Osteocyte (in vitro differentiated cells): ENCODE measurements around the gene CPZ. TPM values are rescaled to one million over a fixed set of nuclear protein-coding genes. Genes with fewer than 3 reads are reported as not detected.

Experiments used
- DNase-seq: peaks from one replicate; pipeline ENCODE4 v3.0.0; 2021; ENCODE audit warnings: mixed read lengths; ENCODE audit not compliant: unreplicated experiment; ENCODE audit errors: extremely low spot score
- H3K27ac Mint-ChIP-seq: one replicate; pipeline ENCODE4 v1.8.0; 2021; ENCODE audit warnings: mild to moderate bottlenecking, mixed read lengths; ENCODE audit not compliant: unreplicated experiment
- H3K27me3 Mint-ChIP-seq: one replicate; pipeline ENCODE4 v1.8.0; 2021; ENCODE audit warnings: mixed read lengths; ENCODE audit not compliant: unreplicated experiment
- H3K36me3 Mint-ChIP-seq: one replicate; pipeline ENCODE4 v1.8.0; 2021; ENCODE audit warnings: mixed read lengths; ENCODE audit not compliant: unreplicated experiment
- H3K4me1 Mint-ChIP-seq: one replicate; pipeline ENCODE4 v1.8.0; 2021; ENCODE audit warnings: mixed read lengths; ENCODE audit not compliant: unreplicated experiment
- H3K4me3 Mint-ChIP-seq: one replicate; pipeline ENCODE4 v1.8.0; 2021; ENCODE audit warnings: mild to moderate bottlenecking, moderate library complexity, mixed read lengths; ENCODE audit not compliant: unreplicated experiment
- H3K9me3 Mint-ChIP-seq: one replicate; pipeline ENCODE4 v1.8.0; 2021; ENCODE audit warnings: mixed read lengths; ENCODE audit not compliant: unreplicated experiment
- CTCF ChIP-seq: fragments of 200-600 bp; sonication (generic); IDR thresholded peaks from 2 replicates; pipeline ENCODE4 v1.5.0; 2021; ENCODE audit warnings: antibody characterized with exemption, mild to moderate bottlenecking, moderate library complexity
- total RNA-seq: library from RNA; stranded (reverse); gene quantifications from 2 replicates; pipeline ENCODE4 v1.2.1, GENCODE V29; 2021

Gene CPZ
- total RNA-seq, 1 donor from 2014 or later, result 10.7 TPM

- no peak for TF ChIP-seq CTCF
- Mint-ChIP-seq H3K9me3 (no peaks in the 10 kb centered on the region), H3K4me3 (no peak overlapping the region), H3K27ac (no peak overlapping the region), H3K27me3 (peaks cover 5% of the 10 kb centered on the region), H3K4me1 (peaks cover 2% of the 10 kb centered on the region), H3K36me3 (no peaks in the 10 kb centered on the region)
- no peak for DNase-seq
Observed at GRCh38 chr4:8553216-8553615, 39.3 kb upstream of the CPZ start.

DNA sequence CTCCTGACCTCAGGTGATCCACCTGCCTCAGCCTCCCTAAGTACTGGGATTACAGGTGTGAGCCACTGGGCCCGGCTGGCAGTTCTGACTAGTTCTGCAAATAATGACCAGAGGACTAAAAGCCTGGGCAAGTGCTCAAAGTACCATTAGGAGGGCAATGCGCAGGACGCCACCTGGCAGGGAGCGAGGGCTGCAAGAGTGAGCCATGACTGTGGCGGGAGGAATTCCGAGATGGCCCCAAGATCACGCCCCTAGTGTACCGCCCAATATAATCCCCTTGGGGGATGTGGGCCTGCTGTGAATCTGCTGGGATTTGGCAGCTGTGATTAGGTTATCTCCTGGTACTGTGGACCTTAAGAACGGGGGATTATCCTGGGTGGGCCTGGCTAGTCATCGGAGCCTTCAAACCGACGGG lies 38.6 kb upstream of the CPZ start:
- no peak for DNase-seq
- H3K27ac Mint-ChIP-seq, result no peak overlapping the region

GRCh38 chr4:8554555-8555100 lies 37.9 kb upstream of the CPZ start:
- TF ChIP-seq CTCF, result no peak
- Mint-ChIP-seq H3K27ac (no peak overlapping the region), H3K9me3 (no peaks in the 10 kb centered on the region), H3K27me3 (peaks cover 5% of the 10 kb centered on the region), H3K4me3 (no peak overlapping the region), H3K36me3 (no peaks in the 10 kb centered on the region), H3K4me1 (no peaks in the 10 kb centered on the region)
- DNase-seq, result no peak

More for the DNA sequence above, 38.6 kb upstream of the CPZ start:
- H3K27me3 Mint-ChIP-seq, result peaks cover 5% of the 10 kb centered on the region
- H3K4me3 Mint-ChIP-seq, result no peak overlapping the region
- H3K9me3 Mint-ChIP-seq, result no peaks in the 10 kb centered on the region
- TF ChIP-seq CTCF, result no peak
- no peaks in the 10 kb centered on the region for H3K36me3 Mint-ChIP-seq
- no peaks in the 10 kb centered on the region for H3K4me1 Mint-ChIP-seq

DNA sequence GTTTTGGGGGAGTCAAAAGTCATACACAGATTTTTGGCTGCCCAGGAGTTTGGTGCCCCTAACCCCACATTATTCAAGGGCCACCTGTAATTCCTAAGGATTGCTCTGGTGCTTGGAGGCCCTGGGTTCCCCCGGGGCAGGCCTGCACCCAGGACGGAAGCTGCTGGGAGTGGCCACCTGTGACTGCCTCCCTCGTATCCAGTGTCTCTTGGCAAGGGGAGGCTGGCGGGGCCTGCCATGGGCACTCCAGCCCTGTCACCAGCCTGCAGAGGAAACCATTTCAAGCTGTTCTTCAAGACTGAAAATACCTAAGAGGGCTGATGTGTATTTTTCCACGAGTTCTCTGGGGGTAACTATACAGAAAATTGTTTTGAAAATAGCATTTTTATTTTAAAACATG lies 36.8 kb upstream of the CPZ start:
- peaks cover 5% of the 10 kb centered on the region for H3K27me3 Mint-ChIP-seq
- H3K27ac Mint-ChIP-seq, result peak overlapping the region; percentile 5
- TF ChIP-seq CTCF, result no peak
- no peak overlapping the region for H3K4me3 Mint-ChIP-seq
- H3K36me3 Mint-ChIP-seq, result no peaks in the 10 kb centered on the region
- no peaks in the 10 kb centered on the region for H3K4me1 Mint-ChIP-seq
- H3K9me3 Mint-ChIP-seq, result no peaks in the 10 kb centered on the region
- no peak for DNase-seq

DNA sequence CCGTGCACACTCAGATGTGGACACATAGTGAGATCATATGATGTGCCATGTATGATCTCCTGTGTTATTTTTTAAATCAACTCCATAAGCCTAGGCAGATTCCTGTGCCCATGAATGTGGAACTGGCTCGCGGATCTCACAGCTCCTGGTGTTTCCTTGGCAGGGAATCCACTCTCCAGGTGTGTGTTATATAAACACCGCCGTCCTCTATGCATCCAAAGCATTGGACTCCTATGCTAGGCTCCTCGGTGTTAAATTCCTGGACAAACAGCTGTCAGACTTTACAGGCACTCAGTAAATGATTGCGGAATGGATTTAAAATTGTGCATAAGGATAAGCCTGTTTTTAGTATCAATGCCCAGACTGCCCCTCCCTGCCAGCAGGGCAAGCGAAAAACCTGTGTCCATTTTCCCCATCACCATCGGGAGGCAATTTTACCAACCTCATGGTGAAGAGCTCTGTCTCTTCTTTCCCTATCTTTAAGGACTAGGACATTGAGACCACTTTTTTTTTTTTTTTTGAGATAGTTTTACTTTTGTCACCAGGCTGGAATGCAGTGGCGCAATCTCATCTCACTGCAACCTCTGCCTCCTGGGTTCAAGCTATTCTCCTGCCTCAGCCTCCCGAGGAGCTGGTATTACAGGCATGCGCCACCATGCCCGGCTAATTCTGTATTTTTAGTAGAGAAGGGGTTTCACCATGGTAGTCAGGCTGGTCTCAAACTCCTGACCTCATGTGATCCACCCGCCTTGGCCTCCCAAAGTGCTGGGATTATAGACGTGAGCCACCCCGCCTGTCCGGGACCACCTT lies 36.0 kb upstream of the CPZ start:
- H3K27me3 Mint-ChIP-seq, result peaks cover 5% of the 10 kb centered on the region
- H3K9me3 Mint-ChIP-seq, result no peaks in the 10 kb centered on the region
- DNase-seq, result no peak
- H3K36me3 Mint-ChIP-seq, result no peaks in the 10 kb centered on the region
- H3K4me3 Mint-ChIP-seq, result no peak overlapping the region
- no peak for TF ChIP-seq CTCF
- no peak overlapping the region for H3K27ac Mint-ChIP-seq
- no peaks in the 10 kb centered on the region for H3K4me1 Mint-ChIP-seq
